Stimulated activated CD8-positive, alpha-beta memory T cell treated with anti-CD3 and anti-CD28 coated beads, Interleukin-15, amount 100 ng/mL, for 24 hours (primary cell): ENCODE results near the gene MNS1.
"Not testable (repeated sequence)": the region's sequence is repeated elsewhere in the genome, so short reads cannot be mapped to it uniquely, and the experiment has no call there.

ENCODE experiments used
- DNase-seq: peaks from one replicate; pipeline ENCODE4 v3.0.0-alpha.2; 2020; ENCODE audit warnings: low read depth

MNS1 gene

GRCh38 chr15:56464893-56465520 lies at the start of gene MNS1:
Gene MNS1 (minus strand): TSS chr15:56465137. CDS start chr15:56464972, 165 bp downstream.
- DNase-seq = peak; percentile 27

- DNase-seq = no peak
Measured at GRCh38 chr15:56496635-56497034, 31.7 kb upstream of the MNS1 start.

- no peak for DNase-seq
Measured at GRCh38 chr15:56495533-56495932, 30.6 kb upstream of the MNS1 start.

- no peak for DNase-seq
Measured at GRCh38 chr15:56495053-56495452, 30.1 kb upstream of the MNS1 start.

- DNase-seq = no peak
Measured at GRCh38 chr15:56492791-56493555, 28.0 kb upstream of the MNS1 start.

- DNase-seq = no peak
Measured at GRCh38 chr15:56492236-56492635, 27.3 kb upstream of the MNS1 start.

- no peak for DNase-seq
Measured at GRCh38 chr15:56491110-56491722, 26.3 kb upstream of the MNS1 start.

GRCh38 chr15:56490461-56490860 lies 25.5 kb upstream of the MNS1 start:
- no peak for DNase-seq

- DNase-seq = not testable (repeated sequence)
Measured at GRCh38 chr15:56486206-56486605, 21.3 kb upstream of the MNS1 start.

GRCh38 chr15:56485426-56485825 lies 20.5 kb upstream of the MNS1 start:
- not testable (repeated sequence) for DNase-seq

GRCh38 chr15:56484287-56484686 lies 19.4 kb upstream of the MNS1 start:
- DNase-seq = no peak

- DNase-seq = no peak
Measured at GRCh38 chr15:56475351-56475750, 10.4 kb upstream of the MNS1 start.

- DNase-seq = no peak
Measured at GRCh38 chr15:56473017-56473416, 8.1 kb upstream of the MNS1 start.

GRCh38 chr15:56472278-56472677 lies 7.3 kb upstream of the MNS1 start:
- DNase-seq = no peak

- DNase-seq = no peak
Measured at GRCh38 chr15:56471440-56472069, 6.6 kb upstream of the MNS1 start.

- no peak for DNase-seq
Measured at GRCh38 chr15:56469483-56469882, 4.5 kb upstream of the MNS1 start.

- no peak for DNase-seq
Measured at GRCh38 chr15:56468401-56468800, 3.5 kb upstream of the MNS1 start.

- DNase-seq = no peak
Measured at GRCh38 chr15:56467616-56468015, 2.7 kb upstream of the MNS1 start.

- no peak for DNase-seq
Measured at GRCh38 chr15:56460947-56461346, 4.0 kb downstream of the MNS1 start.

GRCh38 chr15:56460071-56460470 lies 4.9 kb downstream of the MNS1 start:
- DNase-seq = no peak

GRCh38 chr15:56459096-56459495 lies 5.8 kb downstream of the MNS1 start:
- no peak for DNase-seq

- no peak for DNase-seq
Measured at GRCh38 chr15:56456229-56456628, 8.7 kb downstream of the MNS1 start.

- DNase-seq = no peak
Measured at GRCh38 chr15:56454836-56455235, 10.1 kb downstream of the MNS1 start.
